ENCODE measurements around the gene RNF150. TPM values are rescaled to one million over a fixed set of nuclear protein-coding genes. Genes with fewer than 3 reads are reported as not detected.

Gene RNF150
- total and polyA plus RNA-seq, 2 of the 4 experiments (the other 2 are of a cell fraction) = 6.2 to 18.1 TPM

- WGBS, 2 experiments (ENCODE audit: extremely low coverage in 2 of 2, insufficient read length in 1 of 2) = no CpG with 5 or more reads among the region's 5 CpGs
- Histone ChIP-seq H2AK5ac (ENCODE audit: low read depth, low read length) (no peak overlapping the region), H3K36me3 (ENCODE audit: control insufficient read depth, insufficient read depth, low read length) (no peaks in the 10 kb centered on the region), H3K14ac (replicated peaks; ENCODE audit: low read depth, low read length) (no peak overlapping the region), H3K9me3 (ENCODE audit: control insufficient read depth, insufficient read depth, low read length) (no peaks in the 10 kb centered on the region), H2BK120ac (ENCODE audit: low read depth, low read length) (no peak overlapping the region), H3K56ac (ENCODE audit: extremely low read depth, insufficient read depth, low read length) (no peak overlapping the region), H3K9ac (ENCODE audit: low read depth, low read length) (no peak overlapping the region), H3K4me1 (ENCODE audit: control insufficient read depth, insufficient read depth, low read length) (no peaks in the 10 kb centered on the region; the same call in 1 of the 2 replicates), H3K27me3 (ENCODE audit: control insufficient read depth, insufficient read depth, low read length) (no peaks in the 10 kb centered on the region), H4K8ac (ENCODE audit: low read depth in 2 of 2, low read length in 2 of 2) (no peak overlapping the region), H3K4me3 (ENCODE audit: insufficient read depth, low read depth, low read length) (no peak overlapping the region), H4K20me1 (ENCODE audit: insufficient read depth, low read length) (no peaks in the 10 kb centered on the region), H3K4me2 (ENCODE audit: low read depth, low read length) (no peak overlapping the region), H2AFZ (replicated peaks; ENCODE audit: low read length, poor library complexity) (no peak overlapping the region), H2AK9ac (replicated peaks; ENCODE audit: low read depth, low read length, poor library complexity) (no peak overlapping the region), H3K18ac (ENCODE audit: low read depth, low read length) (no peak overlapping the region), H4K91ac (ENCODE audit: insufficient read depth, low read depth, low read length) (no peak overlapping the region), H3K79me1 (ENCODE audit: low read depth in 1 of 2, low read length in 2 of 2) (no peaks in the 10 kb centered on the region), H2BK15ac (ENCODE audit: low read depth, low read length) (no peak overlapping the region), H3K27ac (ENCODE audit: insufficient read depth, low read length) (no peak overlapping the region), H3K23ac (ENCODE audit: low read depth, low read length) (no peak overlapping the region), H2BK5ac (ENCODE audit: low read depth, low read length, poor library complexity, severe bottlenecking) (no peak overlapping the region), H3K4ac (ENCODE audit: low read depth, low read length) (no peak overlapping the region), H2BK20ac (ENCODE audit: low read depth, low read length) (no peak overlapping the region), H4K5ac (ENCODE audit: low read depth, low read length) (no peak overlapping the region), H3K9me1 (ENCODE audit: insufficient read depth, low read length) (no peaks in the 10 kb centered on the region; the same call in 1 of the 2 replicates)
- dilution Hi-C loops (cut with HindIII; ENCODE audit: low sequenced_read_pairs, unreplicated experiment) = no loop called here
- in situ Hi-C loops (cut with MboI; ENCODE audit: low sequenced_read_pairs) = no loop called here
- ChIA-PET CTCF (no interaction called here), POLR2A (ENCODE audit: unreplicated experiment) (no interaction called here)
- peak; percentile 41 for DNase-seq
- TF ChIP-seq BHLHE40 (IDR thresholded peaks at IDR 0.05; ENCODE audit: low read depth, low read length) (no peak), USF2 (IDR thresholded peaks at IDR 0.05; ENCODE audit: low read depth, low read length) (no peak), RFX5 (IDR thresholded peaks at IDR 0.05; ENCODE audit: low read depth, low read length) (no peak), NFE2L2 (IDR thresholded peaks at IDR 0.05; ENCODE audit: low read depth, low read length) (no peak), FOS (IDR thresholded peaks at IDR 0.05; ENCODE audit: low read depth, low read length) (no peak), RCOR1 (IDR thresholded peaks at IDR 0.05; ENCODE audit: insufficient replicate concordance, low read length) (no peak)
- TF ChIP-seq, protein P1, sequence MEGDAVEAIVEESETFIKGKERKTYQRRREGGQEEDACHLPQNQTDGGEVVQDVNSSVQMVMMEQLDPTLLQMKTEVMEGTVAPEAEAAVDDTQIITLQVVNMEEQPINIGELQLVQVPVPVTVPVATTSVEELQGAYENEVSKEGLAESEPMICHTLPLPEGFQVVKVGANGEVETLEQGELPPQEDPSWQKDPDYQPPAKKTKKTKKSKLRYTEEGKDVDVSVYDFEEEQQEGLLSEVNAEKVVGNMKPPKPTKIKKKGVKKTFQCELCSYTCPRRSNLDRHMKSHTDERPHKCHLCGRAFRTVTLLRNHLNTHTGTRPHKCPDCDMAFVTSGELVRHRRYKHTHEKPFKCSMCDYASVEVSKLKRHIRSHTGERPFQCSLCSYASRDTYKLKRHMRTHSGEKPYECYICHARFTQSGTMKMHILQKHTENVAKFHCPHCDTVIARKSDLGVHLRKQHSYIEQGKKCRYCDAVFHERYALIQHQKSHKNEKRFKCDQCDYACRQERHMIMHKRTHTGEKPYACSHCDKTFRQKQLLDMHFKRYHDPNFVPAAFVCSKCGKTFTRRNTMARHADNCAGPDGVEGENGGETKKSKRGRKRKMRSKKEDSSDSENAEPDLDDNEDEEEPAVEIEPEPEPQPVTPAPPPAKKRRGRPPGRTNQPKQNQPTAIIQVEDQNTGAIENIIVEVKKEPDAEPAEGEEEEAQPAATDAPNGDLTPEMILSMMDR (conservative IDR thresholded peaks at IDR 0.05; ENCODE audit: low read depth, low read length) = no peak
- TF ChIP-seq, protein P2, sequence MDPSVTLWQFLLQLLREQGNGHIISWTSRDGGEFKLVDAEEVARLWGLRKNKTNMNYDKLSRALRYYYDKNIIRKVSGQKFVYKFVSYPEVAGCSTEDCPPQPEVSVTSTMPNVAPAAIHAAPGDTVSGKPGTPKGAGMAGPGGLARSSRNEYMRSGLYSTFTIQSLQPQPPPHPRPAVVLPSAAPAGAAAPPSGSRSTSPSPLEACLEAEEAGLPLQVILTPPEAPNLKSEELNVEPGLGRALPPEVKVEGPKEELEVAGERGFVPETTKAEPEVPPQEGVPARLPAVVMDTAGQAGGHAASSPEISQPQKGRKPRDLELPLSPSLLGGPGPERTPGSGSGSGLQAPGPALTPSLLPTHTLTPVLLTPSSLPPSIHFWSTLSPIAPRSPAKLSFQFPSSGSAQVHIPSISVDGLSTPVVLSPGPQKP (IDR thresholded peaks at IDR 0.05; ENCODE audit: borderline replicate concordance, low read depth, low read length) = no peak
- BruUV-seq (replicated peaks) = no TSS peak
- intact Hi-C loops (cut with micrococcal nuclease) = no loop called here
- peak; percentile 64 for ATAC-seq (ENCODE audit: low read depth)
Measured at GRCh38 chr4:140982613-140983340, 150.5 kb downstream of the RNF150 start.
